Measurements from ENCODE around the gene HAO2.

HAO2 gene

GRCh38 chr1:119438761-119439160, 70.2 kb downstream of the HAO2 start:
- no peak for DNase-seq (ENCODE audit: low read depth, low spot score)

GRCh38 chr1:119440721-119441307, 72.2 kb downstream of the HAO2 start:
- no peak for DNase-seq (ENCODE audit: low read depth, low spot score)

- DNase-seq (ENCODE audit: low read depth, low spot score): no peak
These were observed 74.2 kb downstream of the HAO2 start for GRCh38 chr1:119442756-119443155.
